Ectodermal cell (in vitro differentiated cells): ENCODE measurements around the gene DAGLA.

Experiments used
- H3K27ac ChIP-seq: 2 replicates; pipeline ENCODE4 v1.7.0; 2013; ENCODE audit warnings: mild to moderate bottlenecking, low read depth, low read length; ENCODE audit not compliant: insufficient read depth, poor library complexity, severe bottlenecking
- H3K27me3 ChIP-seq: 2 replicates; pipeline ENCODE4 v1.7.0; 2013; ENCODE audit warnings: mild to moderate bottlenecking, low read length; ENCODE audit not compliant: insufficient read depth, control insufficient read depth, poor library complexity, severe bottlenecking
- H3K36me3 ChIP-seq: one replicate; pipeline ENCODE4 v1.7.0; 2013; ENCODE audit warnings: low read length; ENCODE audit not compliant: control insufficient read depth, insufficient read depth
- H3K4me1 ChIP-seq: one replicate; pipeline ENCODE4 v1.7.0; 2013; ENCODE audit warnings: low read length; ENCODE audit not compliant: control insufficient read depth, insufficient read depth
- H3K4me3 ChIP-seq: 2 replicates; pipeline ENCODE4 v1.7.0; 2013; ENCODE audit warnings: low read depth, low read length, control low read depth; ENCODE audit not compliant: insufficient read depth
- H3K9me3 ChIP-seq: 2 replicates; pipeline ENCODE4 v1.7.0; 2013; ENCODE audit warnings: mild to moderate bottlenecking, low read length, moderate library complexity; ENCODE audit not compliant: control insufficient read depth
- WGBS, 2 experiments: methylation state at CpG; one replicate each; pipeline ENCODE4 v1.1.7; 2013; ENCODE audit warnings: missing lambda C conversion rate in 2 of 2; 5-methylcytosine and 5-hydroxymethylcytosine counted together

The DAGLA gene

DNA sequence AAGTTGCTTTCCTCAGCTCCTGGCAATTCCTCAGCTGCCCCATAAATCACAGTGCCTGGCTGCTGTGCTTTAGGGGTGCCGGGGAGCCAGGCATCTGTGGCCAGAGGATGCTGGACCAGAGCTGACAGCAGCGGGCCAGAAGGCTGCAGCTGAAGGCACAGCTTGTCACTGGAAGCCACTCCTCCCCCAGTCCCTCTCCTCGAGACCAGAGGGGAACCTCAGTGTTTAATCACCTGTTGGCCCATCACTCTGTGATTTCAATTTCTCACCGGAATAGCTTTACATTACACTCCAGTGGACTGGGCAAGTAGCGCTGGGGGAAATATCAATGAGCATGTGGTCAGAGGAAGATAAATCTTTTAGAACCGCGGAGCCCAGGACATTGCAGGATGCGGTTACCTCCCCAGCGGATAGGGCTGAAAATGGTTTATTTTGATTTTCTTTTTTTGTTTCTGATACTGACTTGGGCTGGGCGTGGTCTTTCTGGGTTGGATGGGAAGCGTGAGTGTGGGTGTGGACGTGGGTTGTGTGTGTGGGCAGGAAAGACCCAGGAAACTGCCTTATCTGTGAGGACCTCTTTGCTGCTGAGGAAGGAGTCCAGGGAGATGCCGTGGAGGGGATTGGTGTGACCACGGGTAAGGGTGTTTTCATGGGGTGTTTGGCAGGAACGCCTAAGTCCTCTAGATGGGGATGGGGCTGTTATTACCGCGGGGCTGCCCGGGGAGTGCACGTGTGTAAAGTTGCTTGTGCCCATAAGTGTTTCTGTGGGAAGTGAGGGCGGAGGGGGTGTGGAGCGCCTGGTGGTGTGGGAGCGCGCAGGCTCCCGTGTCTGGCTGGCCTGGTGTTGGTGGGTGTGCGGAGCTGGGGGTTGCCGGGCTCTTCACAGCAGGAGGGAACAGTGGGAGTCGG lies 4.0 kb downstream of the DAGLA start:
- 80 to 81% methylated on average over 27 of the region's 27 CpGs for WGBS, 2 experiments
- no peaks in the 10 kb centered on the region for H3K36me3 ChIP-seq
- H3K27me3 ChIP-seq = peaks cover 16% of the 10 kb centered on the region
- no peak overlapping the region for H3K4me3 ChIP-seq
- peaks cover 9% of the 10 kb centered on the region for H3K4me1 ChIP-seq
- no peaks in the 10 kb centered on the region for H3K9me3 ChIP-seq
- H3K27ac ChIP-seq = no peak overlapping the region

DNA sequence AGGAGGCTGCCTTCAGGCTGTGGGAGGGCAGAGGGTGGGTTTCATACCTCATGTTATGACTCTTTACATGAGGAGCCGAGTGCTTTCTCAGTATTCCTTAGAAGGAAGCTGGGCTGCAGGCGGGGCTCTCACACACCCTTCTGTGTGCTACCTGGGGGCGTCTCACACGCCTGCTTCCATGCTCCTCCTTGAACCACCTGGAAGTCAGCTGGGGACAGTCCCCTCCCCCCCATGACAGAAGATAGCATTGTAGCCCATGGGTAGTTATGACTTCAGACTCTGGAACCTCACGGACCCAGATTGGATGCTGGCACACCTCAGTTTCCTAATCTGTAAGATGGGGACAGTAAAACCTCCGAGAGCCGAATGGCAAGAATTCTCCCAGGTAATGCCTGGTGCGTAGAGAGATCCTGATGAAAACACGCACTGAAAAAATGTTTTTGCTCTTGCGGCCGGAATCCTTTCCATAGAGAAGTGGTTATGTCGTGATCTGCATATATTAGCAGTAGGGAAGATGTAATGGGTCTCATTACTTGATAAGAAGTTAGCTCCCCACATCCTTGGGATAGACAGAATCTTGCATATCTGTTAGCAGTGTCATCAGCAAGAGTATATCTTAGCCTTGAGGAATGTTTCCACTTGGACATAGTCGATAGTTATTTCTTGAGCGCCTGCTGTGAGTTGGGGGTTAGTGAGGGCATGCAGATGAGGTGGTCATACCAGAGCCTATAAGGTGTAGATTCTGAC lies 4.9 kb downstream of the DAGLA start:
- Histone ChIP-seq H3K27me3 (peaks cover 16% of the 10 kb centered on the region), H3K27ac (no peak overlapping the region), H3K4me3 (no peak overlapping the region), H3K36me3 (no peaks in the 10 kb centered on the region), H3K9me3 (no peaks in the 10 kb centered on the region), H3K4me1 (peaks cover 9% of the 10 kb centered on the region)
- WGBS, 2 experiments = 91 to 93% methylated on average over 14 of the region's 14 CpGs

DNA sequence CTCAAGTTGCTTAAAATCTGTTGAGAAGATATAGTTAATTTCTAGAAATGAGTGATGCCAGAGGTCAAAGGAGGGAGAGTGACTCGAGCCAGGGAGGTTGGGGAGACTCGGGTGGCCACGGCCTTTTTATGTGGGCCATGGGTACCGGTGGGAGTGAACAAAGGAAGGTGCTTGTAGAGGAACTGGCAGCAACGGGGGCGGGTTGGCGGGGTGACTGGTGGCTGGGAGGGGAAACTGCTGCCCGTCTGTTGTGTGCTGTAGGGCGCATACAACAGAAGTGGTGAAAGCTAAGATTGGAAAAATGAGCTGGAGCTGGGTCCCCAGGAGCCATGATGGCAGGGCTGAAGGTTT lies 5.4 kb downstream of the DAGLA start:
- H3K27ac ChIP-seq = no peak overlapping the region
- 93% methylated on average over 9 of the region's 9 CpGs for WGBS, 2 experiments
- peaks cover 14% of the 10 kb centered on the region for H3K27me3 ChIP-seq
- peaks cover 10% of the 10 kb centered on the region for H3K4me1 ChIP-seq
- no peaks in the 10 kb centered on the region for H3K36me3 ChIP-seq
- no peak overlapping the region for H3K4me3 ChIP-seq
- H3K9me3 ChIP-seq = no peaks in the 10 kb centered on the region

DNA sequence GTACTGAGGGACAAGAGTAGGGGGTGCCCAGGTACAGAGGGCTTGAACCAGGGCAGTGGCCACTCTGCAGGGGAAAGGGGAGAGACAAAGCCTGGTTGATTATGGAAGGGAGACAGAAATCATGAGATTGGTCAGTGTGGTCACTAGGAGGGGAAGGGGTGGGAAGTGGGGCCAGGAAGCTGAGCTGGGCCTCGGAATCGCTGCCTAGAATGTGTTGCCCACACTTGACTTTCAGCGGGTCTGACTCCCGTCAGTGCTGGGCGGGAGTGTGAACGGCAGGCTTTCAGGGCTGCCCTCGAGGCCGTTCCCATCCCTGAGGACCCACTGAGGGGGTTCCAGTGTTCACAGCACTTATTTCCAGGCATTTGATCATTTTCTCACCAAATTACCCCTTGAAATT lies 5.9 kb downstream of the DAGLA start:
- 89 to 91% methylated on average over 8 of the region's 8 CpGs for WGBS, 2 experiments
- H3K36me3 ChIP-seq = no peaks in the 10 kb centered on the region
- H3K27ac ChIP-seq = no peak overlapping the region
- H3K9me3 ChIP-seq = no peaks in the 10 kb centered on the region
- no peak overlapping the region for H3K4me3 ChIP-seq
- H3K27me3 ChIP-seq = peaks cover 9% of the 10 kb centered on the region
- H3K4me1 ChIP-seq = peaks cover 15% of the 10 kb centered on the region

DNA sequence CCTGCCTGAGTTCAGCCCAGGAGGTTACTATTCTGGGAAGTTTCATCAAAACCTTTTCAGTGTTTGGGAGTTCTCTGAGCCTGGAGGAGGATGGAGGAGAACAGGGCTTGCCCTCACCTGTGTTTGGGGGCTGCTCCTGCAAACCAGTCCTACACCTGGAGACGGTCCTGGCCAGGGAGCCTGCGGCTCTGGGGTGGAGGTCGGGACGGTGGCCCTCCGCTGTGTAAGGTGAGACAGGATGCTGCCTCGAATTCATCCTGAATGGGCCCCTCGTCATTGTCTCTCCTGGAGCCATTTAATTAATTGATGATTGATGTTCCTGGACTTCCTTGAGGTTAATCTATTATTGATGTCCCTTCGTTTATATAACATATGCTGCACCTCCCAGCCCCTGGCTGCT lies 6.3 kb downstream of the DAGLA start:
- Histone ChIP-seq H3K4me3 (no peak overlapping the region), H3K36me3 (no peaks in the 10 kb centered on the region), H3K27ac (no peak overlapping the region), H3K4me1 (peaks cover 19% of the 10 kb centered on the region), H3K27me3 (peaks cover 5% of the 10 kb centered on the region), H3K9me3 (no peaks in the 10 kb centered on the region)
- 89 to 91% methylated on average over 8 of the region's 8 CpGs for WGBS, 2 experiments

DNA sequence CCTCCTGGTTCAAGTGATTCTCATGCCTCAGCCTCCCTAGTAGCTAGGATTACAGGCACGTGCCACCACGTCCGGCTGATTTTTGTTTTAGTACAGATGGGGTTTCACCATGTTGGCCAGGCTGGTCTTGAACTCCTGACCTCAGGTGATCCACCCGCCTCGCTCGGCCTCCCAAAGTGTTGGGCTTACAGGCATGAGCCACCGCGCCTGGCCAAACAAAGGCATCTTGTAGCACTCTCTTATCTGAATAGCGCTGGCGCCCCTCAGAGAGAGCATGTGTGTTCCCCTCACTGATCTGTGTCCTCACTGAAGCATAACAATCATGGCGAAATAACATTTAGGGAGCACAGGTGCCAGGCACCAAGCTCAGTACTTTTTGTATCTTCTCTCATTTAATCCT lies 7.2 kb downstream of the DAGLA start:
- Histone ChIP-seq H3K36me3 (no peaks in the 10 kb centered on the region), H3K4me1 (peaks cover 22% of the 10 kb centered on the region), H3K27ac (no peak overlapping the region), H3K27me3 (no peaks in the 10 kb centered on the region), H3K4me3 (no peak overlapping the region), H3K9me3 (no peaks in the 10 kb centered on the region)
- 92 to 93% methylated on average over 11 of the region's 11 CpGs for WGBS, 2 experiments

DNA sequence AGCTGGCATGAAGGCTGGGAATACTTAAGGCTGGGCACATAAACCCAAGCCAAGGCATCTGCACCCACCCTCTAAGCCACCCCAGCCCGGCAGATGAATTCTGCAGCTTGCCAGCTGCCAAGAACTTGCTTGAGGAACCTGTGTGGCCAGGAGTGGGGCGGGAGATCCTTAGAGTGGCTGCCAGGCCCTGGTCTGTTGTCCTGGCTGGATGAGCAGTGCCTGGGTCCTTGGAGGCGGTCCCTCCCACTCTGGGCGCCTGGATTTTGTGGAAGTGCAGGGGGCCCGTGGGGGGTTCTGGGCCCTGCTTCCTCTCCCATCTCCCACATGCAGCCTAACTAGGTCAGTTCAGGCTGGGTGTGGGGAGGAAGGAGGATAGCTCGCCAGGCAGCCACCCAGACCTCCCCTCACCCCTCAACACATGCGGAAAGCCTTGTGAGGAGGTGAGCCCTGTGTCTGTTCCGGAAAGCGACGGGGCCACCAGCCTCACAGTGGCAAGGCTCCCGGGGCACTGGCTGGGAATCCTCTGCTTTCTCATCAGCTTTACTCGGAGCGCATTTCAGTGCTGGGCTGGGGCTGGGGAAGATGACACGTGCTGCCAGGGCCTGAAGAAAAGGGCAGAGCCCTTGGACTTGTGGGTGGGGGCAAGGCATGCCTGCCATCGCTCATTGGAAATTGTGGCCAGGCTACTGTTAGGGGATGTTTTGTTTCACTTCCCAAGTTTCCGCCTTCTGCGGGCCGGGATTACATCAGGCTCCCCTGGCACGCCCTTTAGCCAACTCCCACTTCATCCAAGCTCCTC lies 8.4 kb downstream of the DAGLA start:
- Histone ChIP-seq H3K27ac (no peak overlapping the region), H3K4me1 (peaks cover 21% of the 10 kb centered on the region), H3K27me3 (no peaks in the 10 kb centered on the region), H3K4me3 (no peak overlapping the region), H3K9me3 (no peaks in the 10 kb centered on the region), H3K36me3 (no peaks in the 10 kb centered on the region)
- WGBS, 2 experiments = 89 to 92% methylated on average over 17 to 19 of the region's 19 CpGs

DNA sequence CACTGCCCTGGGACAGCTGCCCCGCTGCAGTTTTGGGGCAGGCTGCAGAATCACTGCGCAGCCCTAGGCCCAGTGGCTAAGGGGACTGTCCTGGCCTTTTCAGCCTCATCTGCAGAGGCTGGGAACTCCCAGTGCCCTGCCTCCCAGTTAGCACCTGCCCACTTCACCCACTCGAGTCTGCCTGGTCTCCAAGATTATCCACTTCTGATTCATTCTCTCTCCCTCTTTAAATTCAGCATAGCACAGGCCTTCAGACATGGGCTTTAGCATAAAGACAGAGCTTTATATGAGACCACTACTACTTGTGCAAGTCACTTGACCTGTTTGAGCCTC lies 8.9 kb downstream of the DAGLA start:
- Histone ChIP-seq H3K36me3 (no peaks in the 10 kb centered on the region), H3K9me3 (no peaks in the 10 kb centered on the region), H3K27ac (no peak overlapping the region), H3K4me1 (peaks cover 16% of the 10 kb centered on the region), H3K4me3 (no peak overlapping the region), H3K27me3 (no peaks in the 10 kb centered on the region)
- 91 to 94% methylated on average over 3 of the region's 3 CpGs for WGBS, 2 experiments

DNA sequence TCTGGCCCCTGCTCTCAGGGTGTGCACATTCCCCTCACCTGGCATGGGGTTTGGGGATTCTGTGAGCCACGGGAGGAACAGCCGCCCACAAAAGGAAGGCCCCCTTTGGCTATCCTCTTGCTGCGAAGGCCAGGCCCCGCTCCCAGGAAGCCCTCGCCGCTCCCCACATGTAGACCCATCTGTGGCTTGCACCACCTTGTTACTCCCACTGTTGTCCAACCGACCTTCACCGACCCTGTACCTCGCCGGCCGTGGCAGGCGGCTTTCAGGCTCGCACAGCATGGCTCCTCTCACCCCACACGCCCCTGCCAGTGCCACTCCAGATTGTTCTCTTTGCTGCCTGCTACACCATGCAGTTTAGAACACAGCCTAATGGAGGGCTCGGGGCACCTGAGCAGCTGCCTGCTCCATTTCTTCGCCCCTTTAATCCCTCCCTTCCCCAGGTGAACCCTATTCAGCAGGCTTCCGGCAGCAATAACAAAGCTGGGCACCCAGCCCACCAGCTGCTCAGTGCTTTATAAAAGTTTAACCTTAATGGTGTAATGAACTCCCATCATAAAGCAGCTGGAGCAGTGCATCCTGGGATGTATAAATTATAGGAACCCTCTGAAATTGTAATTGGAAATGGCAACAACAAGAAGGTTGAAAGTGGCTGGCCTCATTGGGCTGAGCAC lies 10.7 kb downstream of the DAGLA start:
- no peak overlapping the region for H3K4me3 ChIP-seq

More for the DNA sequence above, 10.7 kb downstream of the DAGLA start:
- Histone ChIP-seq H3K9me3 (no peaks in the 10 kb centered on the region), H3K27me3 (no peaks in the 10 kb centered on the region), H3K36me3 (no peaks in the 10 kb centered on the region), H3K4me1 (peaks cover 30% of the 10 kb centered on the region), H3K27ac (no peak overlapping the region)
- WGBS, 2 experiments = 81 to 85% methylated on average over 17 of the region's 17 CpGs
